ENCODE results near the gene RNU5D-1. TPM values are rescaled to one million over a fixed set of nuclear protein-coding genes. Genes with fewer than 3 reads are reported as not detected.
"Not testable (repeated sequence)": the region's sequence is repeated elsewhere in the genome, so short reads cannot be mapped to it uniquely, and the experiment has no call there.

RNU5D-1 gene
- polyA plus RNA-seq, 3 donors = not detected

DNA sequence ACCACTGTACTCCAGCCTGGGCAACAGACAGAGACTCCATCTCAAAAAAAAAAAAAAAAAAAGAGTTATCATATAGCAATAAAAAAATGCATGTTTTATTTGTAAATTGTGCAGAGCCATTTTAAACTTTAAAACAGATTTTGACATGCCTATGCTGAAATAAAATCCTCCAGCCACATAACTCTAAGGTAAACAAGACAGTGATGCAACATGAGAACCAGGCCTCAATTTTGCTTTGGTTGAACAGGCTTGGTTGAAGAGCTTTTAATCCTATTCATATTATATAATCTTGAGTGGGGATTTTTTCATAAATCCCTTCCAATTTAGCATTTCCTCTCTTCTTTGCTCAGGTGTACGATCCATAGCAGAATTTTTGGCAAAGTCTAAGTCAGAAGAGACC is 30.4 kb downstream of the RNU5D-1 start:
- H3K79me2 ChIP-seq (ENCODE audit: insufficient read depth, low read length) = no peaks in the 10 kb centered on the region
- Mint-ChIP-seq H3K27me3 (ENCODE audit: low read depth in 3 of 3) (peaks cover 21 to 39% (median 33%) of the 10 kb centered on the region in 3 donors), H3K36me3 (peaks cover 0 to 2% of the 10 kb centered on the region in 2 donors), H3K27ac (no peak overlapping the region), H3K4me1 (peaks cover 26% of the 10 kb centered on the region), H3K9me3 (peaks cover 0 to 3% (median 0%) of the 10 kb centered on the region in 7 donors), H3K4me3 (no peak overlapping the region)
- no peak overlapping the region for H3K27ac ChIP-seq (ENCODE audit: low read depth in 1 of 2, low read length in 2 of 2)
- intact Hi-C loops (cut with micrococcal nuclease) = no loop called here
- H2AFZ ChIP-seq (ENCODE audit: insufficient read depth, low read depth, low read length, poor library complexity, severe bottlenecking) = no peak overlapping the region
- no peaks in the 10 kb centered on the region for H4K20me1 ChIP-seq (ENCODE audit: insufficient read depth, low read length)
- H3K9me3 ChIP-seq (replicated peaks in 1 of 2; ENCODE audit: control insufficient read depth in 1 of 2, insufficient read depth in 1 of 2, low read length in 2 of 2) = no peaks in the 10 kb centered on the region
- peaks cover 30% of the 10 kb centered on the region in 2 donors for H3K4me1 ChIP-seq (ENCODE audit: control insufficient read depth in 1 of 2, insufficient read depth in 2 of 2, low read length in 2 of 2)
- WGBS (ENCODE audit: insufficient coverage) = no CpG with 5 or more reads among the region's 1 CpG
- no peaks in the 10 kb centered on the region for H3K36me3 ChIP-seq (replicated peaks in 1 of 2; ENCODE audit: control insufficient read depth in 1 of 2, insufficient read depth in 2 of 2, low read length in 2 of 2)
- no peak for DNase-seq
- H3K4me2 ChIP-seq (replicated peaks; ENCODE audit: extremely low read depth, low read length, poor library complexity, severe bottlenecking) = no peak overlapping the region
- H3K27me3 ChIP-seq (ENCODE audit: control insufficient read depth in 2 of 2, insufficient read depth in 2 of 2, low read length in 2 of 2) = peaks cover 0 to 9% of the 10 kb centered on the region in 2 donors
- no peak overlapping the region for H3K9ac ChIP-seq (ENCODE audit: insufficient read depth, low read length, poor library complexity, severe bottlenecking)
- TF ChIP-seq, protein P1, sequence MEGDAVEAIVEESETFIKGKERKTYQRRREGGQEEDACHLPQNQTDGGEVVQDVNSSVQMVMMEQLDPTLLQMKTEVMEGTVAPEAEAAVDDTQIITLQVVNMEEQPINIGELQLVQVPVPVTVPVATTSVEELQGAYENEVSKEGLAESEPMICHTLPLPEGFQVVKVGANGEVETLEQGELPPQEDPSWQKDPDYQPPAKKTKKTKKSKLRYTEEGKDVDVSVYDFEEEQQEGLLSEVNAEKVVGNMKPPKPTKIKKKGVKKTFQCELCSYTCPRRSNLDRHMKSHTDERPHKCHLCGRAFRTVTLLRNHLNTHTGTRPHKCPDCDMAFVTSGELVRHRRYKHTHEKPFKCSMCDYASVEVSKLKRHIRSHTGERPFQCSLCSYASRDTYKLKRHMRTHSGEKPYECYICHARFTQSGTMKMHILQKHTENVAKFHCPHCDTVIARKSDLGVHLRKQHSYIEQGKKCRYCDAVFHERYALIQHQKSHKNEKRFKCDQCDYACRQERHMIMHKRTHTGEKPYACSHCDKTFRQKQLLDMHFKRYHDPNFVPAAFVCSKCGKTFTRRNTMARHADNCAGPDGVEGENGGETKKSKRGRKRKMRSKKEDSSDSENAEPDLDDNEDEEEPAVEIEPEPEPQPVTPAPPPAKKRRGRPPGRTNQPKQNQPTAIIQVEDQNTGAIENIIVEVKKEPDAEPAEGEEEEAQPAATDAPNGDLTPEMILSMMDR (IDR thresholded peaks at IDR 0.05) = no peak
- H3K4me3 ChIP-seq (replicated peaks in 1 of 3; ENCODE audit: low read depth in 2 of 3, low read length in 3 of 3) = no peak overlapping the region

DNA sequence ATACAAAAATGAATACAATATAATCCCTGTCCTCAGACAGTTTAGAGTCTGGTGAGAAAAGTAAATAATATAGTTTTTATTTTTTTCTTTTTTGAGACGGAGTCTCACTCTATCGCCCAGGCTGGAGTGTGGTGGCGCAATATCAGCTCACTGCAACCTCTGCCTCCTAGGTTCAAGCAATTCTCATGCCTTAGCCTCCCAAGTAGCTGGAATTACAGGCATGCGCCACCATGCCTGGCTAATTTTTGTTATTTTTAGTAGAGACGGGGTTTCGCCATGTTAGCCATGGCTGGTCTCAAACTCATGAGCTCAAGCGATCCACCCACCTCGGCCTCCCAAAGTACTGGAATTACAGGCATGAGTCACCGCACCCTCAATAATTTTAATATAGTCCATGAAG is 31.6 kb downstream of the RNU5D-1 start:
- H3K9me3 Mint-ChIP-seq = not testable (repeated sequence)
- peaks cover 19 to 40% (median 33%) of the 10 kb centered on the region in 3 donors for H3K27me3 Mint-ChIP-seq (ENCODE audit: low read depth in 3 of 3)

More for the DNA sequence above, 31.6 kb downstream of the RNU5D-1 start:
- H4K20me1 ChIP-seq (ENCODE audit: insufficient read depth, low read length); H3K27ac ChIP-seq (ENCODE audit: low read depth in 1 of 2, low read length in 2 of 2); H3K27ac Mint-ChIP-seq; H3K79me2 ChIP-seq (ENCODE audit: insufficient read depth, low read length); H3K4me3 ChIP-seq (replicated peaks in 1 of 3; ENCODE audit: low read depth in 2 of 3, low read length in 3 of 3); intact Hi-C loops (cut with micrococcal nuclease); DNase-seq; H3K36me3 ChIP-seq (replicated peaks in 1 of 2; ENCODE audit: control insufficient read depth in 1 of 2, insufficient read depth in 2 of 2, low read length in 2 of 2); H3K4me2 ChIP-seq (replicated peaks; ENCODE audit: extremely low read depth, low read length, poor library complexity, severe bottlenecking); H3K27me3 ChIP-seq (ENCODE audit: control insufficient read depth in 2 of 2, insufficient read depth in 2 of 2, low read length in 2 of 2); H2AFZ ChIP-seq (ENCODE audit: insufficient read depth, low read depth, low read length, poor library complexity, severe bottlenecking); H3K9ac ChIP-seq (ENCODE audit: insufficient read depth, low read length, poor library complexity, severe bottlenecking); H3K36me3 Mint-ChIP-seq; H3K4me3 Mint-ChIP-seq; H3K9me3 ChIP-seq (replicated peaks in 1 of 2; ENCODE audit: control insufficient read depth in 1 of 2, insufficient read depth in 1 of 2, low read length in 2 of 2): not testable (repeated sequence)
- 96% methylated on average over 3 of the region's 9 CpGs for WGBS (ENCODE audit: insufficient coverage)
- H3K4me1 ChIP-seq (ENCODE audit: control insufficient read depth in 1 of 2, insufficient read depth in 2 of 2, low read length in 2 of 2) = peaks cover 30% of the 10 kb centered on the region in 2 donors
- H3K4me1 Mint-ChIP-seq = peaks cover 26% of the 10 kb centered on the region

Measured in CD14-positive monocyte (primary cell).